HG02885 (cell line): ENCODE results near the gene AFP.

Experiments
- ATAC-seq: cut with Tn5 transposase; IDR thresholded peaks from one replicate; pipeline ENCODE4 v1.9.1; 2021; ENCODE audit warnings: mild to moderate bottlenecking; ENCODE audit not compliant: unreplicated experiment, poor library complexity

The AFP gene

DNA sequence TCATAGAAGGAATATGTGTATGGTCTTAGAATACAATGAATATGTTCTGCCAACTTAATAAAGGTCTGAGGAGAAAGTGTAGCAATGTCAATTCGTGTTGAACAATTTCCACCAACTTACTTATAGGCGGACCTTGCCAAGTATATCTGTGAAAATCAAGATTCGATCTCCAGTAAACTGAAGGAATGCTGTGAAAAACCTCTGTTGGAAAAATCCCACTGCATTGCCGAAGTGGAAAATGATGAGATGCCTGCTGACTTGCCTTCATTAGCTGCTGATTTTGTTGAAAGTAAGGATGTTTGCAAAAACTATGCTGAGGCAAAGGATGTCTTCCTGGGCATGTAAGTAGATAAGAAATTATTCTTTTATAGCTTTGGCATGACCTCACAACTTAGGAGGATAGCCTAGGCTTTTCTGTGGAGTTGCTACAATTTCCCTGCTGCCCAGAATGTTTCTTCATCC, 22.7 kb upstream of the AFP start:
- ATAC-seq: no peak

DNA sequence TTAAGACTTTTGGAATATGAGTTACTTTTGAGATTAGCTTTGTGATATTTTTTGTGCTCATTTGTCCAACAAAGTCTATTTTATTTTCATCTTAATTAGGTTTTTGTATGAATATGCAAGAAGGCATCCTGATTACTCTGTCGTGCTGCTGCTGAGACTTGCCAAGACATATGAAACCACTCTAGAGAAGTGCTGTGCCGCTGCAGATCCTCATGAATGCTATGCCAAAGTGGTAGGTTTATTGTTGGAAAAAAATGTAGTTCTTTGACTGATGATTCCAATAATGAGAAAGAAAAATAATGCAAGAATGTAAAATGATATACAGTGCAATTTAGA, 21.1 kb upstream of the AFP start:
- ATAC-seq: no peak

DNA sequence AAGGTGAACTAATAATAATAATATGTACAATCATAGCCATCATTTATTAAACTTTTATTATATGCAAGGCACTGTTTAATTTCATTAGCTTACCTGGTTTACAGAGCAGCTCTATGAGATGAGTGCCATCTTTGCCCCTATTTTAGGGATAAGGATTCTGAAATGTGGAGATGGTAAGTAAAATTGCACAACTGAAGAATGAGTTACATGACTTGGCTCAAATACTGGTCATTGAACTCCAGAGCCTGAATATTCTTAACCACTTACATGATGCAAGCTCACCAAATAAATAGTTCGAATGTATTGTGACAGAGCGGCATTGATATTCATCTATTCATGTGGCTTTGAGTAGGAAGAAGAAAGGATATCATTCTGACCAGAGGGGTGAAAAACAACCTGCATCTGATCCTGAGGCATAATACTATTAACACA, 20.2 kb upstream of the AFP start:
- no peak for ATAC-seq

DNA sequence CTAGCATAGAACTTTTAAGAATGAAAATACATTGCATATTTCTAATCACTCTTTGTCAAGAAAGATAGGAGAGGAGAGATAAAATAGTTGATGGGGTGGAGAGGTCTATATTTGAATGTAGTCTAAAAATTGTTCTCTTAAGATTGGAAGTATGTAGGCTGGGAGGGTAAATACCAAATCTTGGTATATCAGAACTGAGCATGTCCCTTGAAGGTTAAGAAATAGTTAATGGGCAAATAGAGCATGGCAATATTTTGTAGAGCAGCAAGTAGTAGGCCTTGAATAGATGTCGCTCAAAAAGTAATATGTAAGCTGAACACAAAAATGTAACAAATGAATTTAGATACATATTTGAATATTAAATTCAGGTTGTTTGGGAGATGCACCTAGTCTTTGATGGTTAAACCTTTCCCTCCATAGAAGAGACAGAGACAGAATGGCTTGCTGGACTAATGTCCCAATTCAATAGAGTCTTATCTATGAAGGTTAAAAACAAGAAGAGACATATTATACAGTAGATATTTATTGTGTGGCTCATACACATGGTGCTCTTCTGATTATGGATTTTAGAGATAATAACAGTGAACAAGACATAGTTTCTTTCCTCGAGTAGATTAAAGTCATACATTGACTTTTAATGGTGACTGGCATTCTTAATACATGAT, 19.5 kb upstream of the AFP start:
- ATAC-seq: no peak

DNA sequence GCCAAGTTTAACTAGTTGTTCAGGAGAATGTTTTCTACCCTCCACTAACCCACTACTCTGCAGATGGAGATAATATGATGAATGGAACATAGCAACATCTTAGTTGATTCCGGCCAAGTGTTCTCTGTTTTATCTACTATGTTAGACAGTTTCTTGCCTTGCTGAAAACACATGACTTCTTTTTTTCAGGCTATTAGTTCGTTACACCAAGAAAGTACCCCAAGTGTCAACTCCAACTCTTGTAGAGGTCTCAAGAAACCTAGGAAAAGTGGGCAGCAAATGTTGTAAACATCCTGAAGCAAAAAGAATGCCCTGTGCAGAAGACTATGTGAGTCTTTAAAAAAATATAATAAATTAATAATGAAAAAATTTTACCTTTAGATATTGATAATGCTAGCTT, 18.7 kb upstream of the AFP start:
- no peak for ATAC-seq

DNA sequence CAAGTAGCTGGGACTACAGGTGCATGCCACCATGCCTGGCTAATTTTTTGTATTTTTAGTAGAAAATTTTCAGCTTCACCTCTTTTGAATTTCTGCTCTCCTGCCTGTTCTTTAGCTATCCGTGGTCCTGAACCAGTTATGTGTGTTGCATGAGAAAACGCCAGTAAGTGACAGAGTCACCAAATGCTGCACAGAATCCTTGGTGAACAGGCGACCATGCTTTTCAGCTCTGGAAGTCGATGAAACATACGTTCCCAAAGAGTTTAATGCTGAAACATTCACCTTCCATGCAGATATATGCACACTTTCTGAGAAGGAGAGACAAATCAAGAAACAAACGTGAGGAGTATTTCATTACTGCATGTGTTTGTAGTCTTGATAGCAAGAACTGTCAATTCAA, 18.0 kb upstream of the AFP start:
- ATAC-seq: no peak

DNA sequence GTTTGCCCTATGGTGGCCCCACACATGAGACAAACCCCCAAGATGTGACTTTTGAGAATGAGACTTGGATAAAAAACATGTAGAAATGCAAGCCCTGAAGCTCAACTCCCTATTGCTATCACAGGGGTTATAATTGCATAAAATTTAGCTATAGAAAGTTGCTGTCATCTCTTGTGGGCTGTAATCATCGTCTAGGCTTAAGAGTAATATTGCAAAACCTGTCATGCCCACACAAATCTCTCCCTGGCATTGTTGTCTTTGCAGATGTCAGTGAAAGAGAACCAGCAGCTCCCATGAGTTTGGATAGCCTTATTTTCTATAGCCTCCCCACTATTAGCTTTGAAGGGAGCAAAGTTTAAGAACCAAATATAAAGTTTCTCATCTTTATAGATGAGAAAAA, 17.3 kb upstream of the AFP start:
- ATAC-seq: no peak

DNA sequence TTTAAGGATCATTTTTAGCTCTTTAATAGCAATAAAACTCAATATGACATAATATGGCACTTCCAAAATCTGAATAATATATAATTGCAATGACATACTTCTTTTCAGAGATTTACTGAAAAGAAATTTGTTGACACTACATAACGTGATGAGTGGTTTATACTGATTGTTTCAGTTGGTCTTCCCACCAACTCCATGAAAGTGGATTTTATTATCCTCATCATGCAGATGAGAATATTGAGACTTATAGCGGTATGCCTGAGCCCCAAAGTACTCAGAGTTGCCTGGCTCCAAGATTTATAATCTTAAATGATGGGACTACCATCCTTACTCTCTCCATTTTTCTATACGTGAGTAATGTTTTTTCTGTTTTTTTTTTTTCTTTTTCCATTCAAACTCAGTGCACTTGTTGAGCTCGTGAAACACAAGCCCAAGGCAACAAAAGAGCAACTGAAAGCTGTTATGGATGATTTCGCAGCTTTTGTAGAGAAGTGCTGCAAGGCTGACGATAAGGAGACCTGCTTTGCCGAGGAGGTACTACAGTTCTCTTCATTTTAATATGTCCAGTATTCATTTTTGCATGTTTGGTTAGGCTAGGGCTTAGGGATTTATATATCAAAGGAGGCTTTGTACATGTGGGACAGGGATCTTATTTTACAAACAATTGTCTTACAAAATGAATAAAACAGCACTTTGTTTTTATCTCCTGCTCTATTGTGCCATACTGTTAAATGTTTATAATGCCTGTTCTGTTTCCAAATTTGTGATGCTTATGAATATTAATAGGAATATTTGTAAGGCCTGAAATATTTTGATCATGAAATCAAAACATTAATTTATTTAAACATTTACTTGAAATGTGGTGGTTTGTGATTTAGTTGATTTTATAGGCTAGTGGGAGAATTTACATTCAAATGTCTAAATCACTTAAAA, 16.6 kb upstream of the AFP start:
- no peak for ATAC-seq

DNA sequence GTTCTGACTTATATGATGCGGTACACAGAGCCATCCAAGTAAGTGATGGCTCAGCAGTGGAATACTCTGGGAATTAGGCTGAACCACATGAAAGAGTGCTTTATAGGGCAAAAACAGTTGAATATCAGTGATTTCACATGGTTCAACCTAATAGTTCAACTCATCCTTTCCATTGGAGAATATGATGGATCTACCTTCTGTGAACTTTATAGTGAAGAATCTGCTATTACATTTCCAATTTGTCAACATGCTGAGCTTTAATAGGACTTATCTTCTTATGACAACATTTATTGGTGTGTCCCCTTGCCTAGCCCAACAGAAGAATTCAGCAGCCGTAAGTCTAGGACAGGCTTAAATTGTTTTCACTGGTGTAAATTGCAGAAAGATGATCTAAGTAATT, 15.4 kb upstream of the AFP start:
- no peak for ATAC-seq

DNA sequence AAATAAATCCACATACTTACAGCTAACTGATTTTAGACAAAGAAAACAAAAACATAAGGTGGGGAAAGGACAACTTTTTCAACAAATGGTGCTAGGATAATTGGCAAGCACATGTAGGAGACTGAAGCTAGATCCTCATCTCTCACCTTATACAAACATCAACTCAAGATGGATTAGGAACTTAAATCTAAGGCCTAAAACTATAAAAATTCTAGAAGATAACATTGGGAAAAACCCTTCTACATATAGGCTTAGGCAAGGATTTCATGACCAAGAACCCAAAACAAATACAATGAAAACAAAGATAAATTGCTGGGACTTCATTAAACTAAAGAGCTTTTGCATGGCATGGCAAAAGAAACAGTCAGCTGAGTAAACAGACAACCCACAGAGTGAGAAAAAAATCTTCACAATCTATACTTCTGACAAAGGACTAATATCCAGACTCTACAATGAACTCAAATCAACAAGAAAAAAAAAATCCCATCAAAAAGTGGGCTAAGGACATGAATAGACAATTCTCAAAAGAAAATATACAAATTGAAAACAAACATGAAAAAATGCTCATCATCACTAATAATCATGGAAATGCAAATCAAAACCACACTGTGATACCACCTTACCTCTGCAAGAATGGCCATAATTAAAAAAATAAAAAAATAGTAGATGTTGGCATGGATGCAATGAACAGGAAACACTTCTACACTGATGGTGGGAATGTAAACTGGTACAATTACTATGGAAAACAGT, 14.1 kb upstream of the AFP start:
- no peak for ATAC-seq

DNA sequence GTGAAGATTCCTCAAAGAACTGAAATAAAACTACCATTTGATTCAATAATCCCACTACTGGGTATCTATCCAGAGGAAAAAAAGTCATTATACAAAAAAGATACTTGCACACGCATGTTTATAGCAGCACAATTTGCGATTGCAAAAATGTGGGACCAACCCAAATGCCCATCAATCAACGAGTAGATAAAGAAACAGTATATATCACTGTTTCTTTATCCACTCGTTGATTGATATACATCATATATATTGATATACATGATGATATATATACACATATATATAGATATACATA, 13.6 kb upstream of the AFP start:
- ATAC-seq: no peak

DNA sequence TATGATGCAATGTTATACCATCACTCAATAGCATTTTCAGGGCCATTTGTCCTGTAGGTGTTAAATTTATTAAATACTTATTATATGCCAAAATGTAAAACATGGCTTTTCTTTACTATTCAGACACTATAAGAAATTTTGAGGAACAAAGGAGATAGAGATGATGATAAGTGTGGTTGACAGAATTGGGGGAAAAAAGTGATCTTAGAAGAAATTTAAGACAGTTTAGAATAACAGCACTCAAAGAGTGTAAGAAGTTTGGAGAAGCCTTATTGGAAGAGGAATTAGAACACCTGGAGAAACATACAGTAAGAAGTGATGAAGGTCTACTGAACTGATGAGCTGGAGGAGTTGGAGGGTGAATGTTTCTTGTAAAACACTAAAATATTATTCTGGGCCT, 12.8 kb upstream of the AFP start:
- no peak for ATAC-seq

DNA sequence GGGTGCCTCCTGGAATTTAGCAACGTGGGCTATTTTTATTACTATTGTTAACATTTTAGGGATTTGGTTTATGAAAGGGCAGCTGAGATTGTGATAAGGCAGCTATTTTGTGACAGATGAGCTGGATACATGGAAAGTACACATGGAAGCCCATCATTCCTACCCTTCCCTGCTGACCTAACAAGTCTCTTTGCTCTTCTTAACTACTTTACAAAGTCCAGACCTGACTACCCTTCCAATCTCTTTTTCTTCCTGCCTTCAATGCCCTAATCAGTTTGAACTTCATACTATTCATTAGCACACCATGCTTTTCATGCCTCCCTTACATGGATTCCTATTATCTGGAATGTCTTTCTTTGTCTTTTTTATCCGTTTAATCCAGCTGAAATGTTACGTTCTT, 9.4 kb upstream of the AFP start:
- ATAC-seq: no peak

DNA sequence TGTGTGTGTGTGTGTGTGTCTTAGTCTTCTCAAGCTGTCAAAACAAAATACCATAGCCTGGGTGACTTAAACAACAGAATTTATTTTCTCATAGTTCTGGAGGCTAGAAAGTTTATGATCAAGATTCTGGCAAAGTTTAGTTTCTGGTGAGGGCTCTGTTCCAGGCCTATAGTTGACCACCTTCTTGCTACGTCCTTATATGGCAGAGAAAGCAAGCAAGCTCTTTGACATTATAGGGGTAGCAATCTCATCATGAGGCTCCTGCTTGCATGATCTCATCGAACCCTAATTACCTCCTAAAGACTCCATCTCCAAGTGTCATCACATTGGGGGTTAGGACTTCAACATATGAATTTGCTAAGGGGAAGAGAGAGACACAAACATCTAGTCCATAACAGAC, 6.9 kb upstream of the AFP start:
- no peak for ATAC-seq

DNA sequence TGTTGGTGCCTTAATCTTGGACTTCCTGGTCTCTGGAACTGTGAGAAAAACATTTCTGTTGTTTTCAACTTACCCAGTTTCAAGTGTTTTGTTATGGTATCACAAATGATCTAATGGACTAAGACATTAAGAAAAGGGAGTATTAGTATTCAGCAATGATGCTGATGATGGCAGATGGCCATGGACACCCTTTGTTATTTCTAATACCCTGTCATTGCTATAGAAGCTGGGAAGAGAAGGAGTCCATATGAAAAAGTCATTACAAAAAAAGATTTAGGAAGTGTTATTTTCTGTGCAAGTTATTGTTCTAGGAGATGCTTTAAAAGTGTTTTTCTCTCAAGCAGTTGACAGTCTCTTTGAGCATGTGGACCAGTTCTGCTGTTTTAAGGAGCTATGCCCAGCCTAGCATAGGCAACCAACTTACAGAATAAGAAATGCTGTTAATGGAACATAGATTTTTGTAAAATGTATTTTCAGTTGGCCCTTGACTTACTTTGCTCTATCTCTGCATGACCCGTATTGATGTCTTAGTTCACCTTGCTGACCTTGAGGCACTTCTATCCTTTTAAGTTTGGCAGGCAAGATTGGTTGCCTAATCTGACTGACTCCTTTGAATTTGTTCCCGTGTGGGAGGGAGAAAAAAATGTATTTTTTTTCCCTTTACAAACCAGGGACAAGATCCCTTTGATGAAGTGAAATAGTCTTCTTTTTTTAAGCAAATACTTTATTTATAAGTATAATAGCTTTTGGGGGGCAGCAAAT, 6.0 kb upstream of the AFP start:
- no peak for ATAC-seq

DNA sequence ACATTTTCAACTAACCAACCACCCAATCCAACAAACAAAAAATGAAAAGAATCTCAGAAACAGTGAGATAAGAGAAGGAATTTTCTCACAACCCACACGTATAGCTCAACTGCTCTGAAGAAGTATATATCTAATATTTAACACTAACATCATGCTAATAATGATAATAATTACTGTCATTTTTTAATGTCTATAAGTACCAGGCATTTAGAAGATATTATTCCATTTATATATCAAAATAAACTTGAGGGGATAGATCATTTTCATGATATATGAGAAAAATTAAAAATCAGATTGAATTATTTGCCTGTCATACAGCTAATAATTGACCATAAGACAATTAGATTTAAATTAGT, 4.2 kb upstream of the AFP start:
- ATAC-seq: no peak

DNA sequence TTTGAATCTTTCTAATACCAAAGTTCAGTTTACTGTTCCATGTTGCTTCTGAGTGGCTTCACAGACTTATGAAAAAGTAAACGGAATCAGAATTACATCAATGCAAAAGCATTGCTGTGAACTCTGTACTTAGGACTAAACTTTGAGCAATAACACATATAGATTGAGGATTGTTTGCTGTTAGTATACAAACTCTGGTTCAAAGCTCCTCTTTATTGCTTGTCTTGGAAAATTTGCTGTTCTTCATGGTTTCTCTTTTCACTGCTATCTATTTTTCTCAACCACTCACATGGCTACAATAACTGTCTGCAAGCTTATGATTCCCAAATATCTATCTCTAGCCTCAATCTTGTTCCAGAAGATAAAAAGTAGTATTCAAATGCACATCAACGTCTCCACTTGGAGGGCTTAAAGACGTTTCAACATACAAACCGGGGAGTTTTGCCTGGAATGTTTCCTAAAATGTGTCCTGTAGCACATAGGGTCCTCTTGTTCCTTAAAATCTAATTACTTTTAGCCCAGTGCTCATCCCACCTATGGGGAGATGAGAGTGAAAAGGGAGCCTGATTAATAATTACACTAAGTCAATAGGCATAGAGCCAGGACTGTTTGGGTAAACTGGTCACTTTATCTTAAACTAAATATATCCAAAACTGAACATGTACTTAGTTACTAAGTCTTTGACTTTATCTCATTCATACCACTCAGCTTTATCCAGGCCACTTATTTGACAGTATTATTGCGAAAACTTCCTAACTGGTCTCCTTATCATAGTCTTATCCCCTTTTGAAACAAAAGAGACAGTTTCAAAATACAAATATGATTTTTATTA, 3.6 kb upstream of the AFP start:
- no peak for ATAC-seq

DNA sequence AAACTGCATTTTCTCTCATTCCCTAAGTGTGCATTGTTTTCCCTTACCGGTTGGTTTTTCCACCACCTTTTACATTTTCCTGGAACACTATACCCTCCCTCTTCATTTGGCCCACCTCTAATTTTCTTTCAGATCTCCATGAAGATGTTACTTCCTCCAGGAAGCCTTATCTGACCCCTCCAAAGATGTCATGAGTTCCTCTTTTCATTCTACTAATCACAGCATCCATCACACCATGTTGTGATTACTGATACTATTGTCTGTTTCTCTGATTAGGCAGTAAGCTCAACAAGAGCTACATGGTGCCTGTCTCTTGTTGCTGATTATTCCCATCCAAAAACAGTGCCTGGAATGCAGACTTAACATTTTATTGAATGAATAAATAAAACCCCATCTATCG, 2.9 kb upstream of the AFP start:
- ATAC-seq: no peak

DNA sequence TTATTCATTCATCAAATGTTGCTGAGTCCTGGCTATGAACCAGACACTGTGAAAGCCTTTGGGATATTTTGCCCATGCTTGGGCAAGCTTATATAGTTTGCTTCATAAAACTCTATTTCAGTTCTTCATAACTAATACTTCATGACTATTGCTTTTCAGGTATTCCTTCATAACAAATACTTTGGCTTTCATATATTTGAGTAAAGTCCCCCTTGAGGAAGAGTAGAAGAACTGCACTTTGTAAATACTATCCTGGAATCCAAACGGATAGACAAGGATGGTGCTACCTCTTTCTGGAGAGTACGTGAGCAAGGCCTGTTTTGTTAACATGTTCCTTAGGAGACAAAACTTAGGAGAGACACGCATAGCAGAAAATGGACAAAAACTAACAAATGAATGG, 1.7 kb upstream of the AFP start:
- peak; percentile 83 for ATAC-seq
